GM19397 (cell line): ENCODE measurements around the gene RNASE12.
"Not testable (repeated sequence)": the region's sequence is repeated elsewhere in the genome, so short reads cannot be mapped to it uniquely, and the experiment has no call there.

Experiments used
- ATAC-seq: cut with Tn5 transposase; IDR thresholded peaks from one replicate; pipeline ENCODE4 v1.9.1; 2021; ENCODE audit warnings: mild to moderate bottlenecking, moderate library complexity; ENCODE audit not compliant: unreplicated experiment

The RNASE12 gene

GRCh38 chr14:20583908-20584307, 7.3 kb downstream of the RNASE12 start:
- no peak for ATAC-seq

GRCh38 chr14:20583142-20583541, 8.0 kb downstream of the RNASE12 start:
- no peak for ATAC-seq

- no peak for ATAC-seq
Observed at GRCh38 chr14:20580242-20580641, 10.9 kb downstream of the RNASE12 start.

- ATAC-seq = no peak
Observed at GRCh38 chr14:20578784-20579502, 12.2 kb downstream of the RNASE12 start.

- no peak for ATAC-seq
Observed at GRCh38 chr14:20578325-20578724, 12.9 kb downstream of the RNASE12 start.

- ATAC-seq = not testable (repeated sequence)
Observed at GRCh38 chr14:20572382-20572990, 18.7 kb downstream of the RNASE12 start.

GRCh38 chr14:20570720-20571119, 20.5 kb downstream of the RNASE12 start:
- not testable (repeated sequence) for ATAC-seq

- ATAC-seq = not testable (repeated sequence)
Observed at GRCh38 chr14:20569865-20570264, 21.3 kb downstream of the RNASE12 start.

GRCh38 chr14:20569066-20569465, 22.1 kb downstream of the RNASE12 start:
- ATAC-seq = no peak

GRCh38 chr14:20568393-20568792, 22.8 kb downstream of the RNASE12 start:
- ATAC-seq = no peak

GRCh38 chr14:20567199-20567598, 24.0 kb downstream of the RNASE12 start:
- not testable (repeated sequence) for ATAC-seq

GRCh38 chr14:20564501-20564997, 26.6 kb downstream of the RNASE12 start:
- no peak for ATAC-seq

GRCh38 chr14:20563971-20564370, 27.2 kb downstream of the RNASE12 start:
- no peak for ATAC-seq

- no peak for ATAC-seq
Observed at GRCh38 chr14:20560961-20561360, 30.2 kb downstream of the RNASE12 start, which contains the start of gene RNASE9. Gene RNASE9 (minus strand): TSS chr14:20561047.

- ATAC-seq = no peak
Observed at GRCh38 chr14:20559461-20559904, 31.7 kb downstream of the RNASE12 start.

- no peak for ATAC-seq
Observed at GRCh38 chr14:20557212-20557542, 34.0 kb downstream of the RNASE12 start.

- no peak for ATAC-seq
Observed at GRCh38 chr14:20556500-20557211, 34.5 kb downstream of the RNASE12 start.

- ATAC-seq = no peak
Observed at GRCh38 chr14:20555845-20556244, 35.3 kb downstream of the RNASE12 start.

- ATAC-seq = no peak
Observed at GRCh38 chr14:20553024-20553423, 38.2 kb downstream of the RNASE12 start.

- no peak for ATAC-seq
Observed at GRCh38 chr14:20551606-20552005, 39.6 kb downstream of the RNASE12 start.

GRCh38 chr14:20550926-20551325, 40.2 kb downstream of the RNASE12 start:
- no peak for ATAC-seq
